HUES6 (cell line): ENCODE results near the gene MYG1.
A peak's percentile ranks its signal among the peaks of the same experiment; 100 is the strongest.

Experiments
- H3K27ac ChIP-seq: 2 replicates; pipeline ENCODE4 v1.7.0; 2013; ENCODE audit warnings: low read depth, mild to moderate bottlenecking, low read length, inconsistent platforms
- H3K27me3 ChIP-seq: 2 replicates; pipeline ENCODE4 v1.6.1; 2013; ENCODE audit warnings: low read length; ENCODE audit not compliant: control insufficient read depth, insufficient read depth
- H3K36me3 ChIP-seq: 2 replicates; pipeline ENCODE4 v1.6.1; 2013; ENCODE audit warnings: low read length; ENCODE audit not compliant: control insufficient read depth, insufficient read depth
- H3K4me1 ChIP-seq: 2 replicates; pipeline ENCODE4 v1.6.1; 2013; ENCODE audit warnings: low read length; ENCODE audit not compliant: control insufficient read depth, insufficient read depth
- H3K4me3 ChIP-seq: 2 replicates; pipeline ENCODE4 v1.5.1; 2013; ENCODE audit warnings: low read depth, low read length
- H3K9ac ChIP-seq: one replicate; pipeline ENCODE4 v1.6.1; 2013; ENCODE audit warnings: mild to moderate bottlenecking, low read length
- H3K9me3 ChIP-seq: 2 replicates; pipeline ENCODE4 v1.6.1; 2013; ENCODE audit warnings: low read depth, low read length; ENCODE audit not compliant: control insufficient read depth, insufficient read depth

Gene MYG1

DNA sequence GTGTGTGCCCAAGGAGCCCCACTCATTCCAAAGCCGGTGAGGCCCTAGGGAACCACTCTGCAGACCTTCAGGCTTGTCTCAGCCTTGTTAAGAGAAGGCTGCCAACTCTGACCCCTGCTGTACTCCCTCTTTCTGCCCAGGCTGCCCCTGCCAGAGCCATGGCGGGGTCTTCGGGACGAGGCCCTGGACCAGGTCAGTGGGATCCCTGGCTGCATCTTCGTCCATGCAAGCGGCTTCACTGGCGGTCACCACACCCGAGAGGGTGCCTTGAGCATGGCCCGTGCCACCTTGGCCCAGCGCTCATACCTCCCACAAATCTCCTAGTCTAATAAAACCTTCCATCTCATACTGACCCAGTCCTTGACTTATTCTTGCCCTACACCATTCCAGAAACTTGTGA, 7.3 kb downstream of the MYG1 start:
- Histone ChIP-seq H3K27ac (no peak overlapping the region), H3K9me3 (no peaks in the 10 kb centered on the region), H3K4me3 (no peak overlapping the region), H3K9ac (no peak overlapping the region), H3K27me3 (no peaks in the 10 kb centered on the region), H3K36me3 (peaks cover 75% of the 10 kb centered on the region), H3K4me1 (no peaks in the 10 kb centered on the region)

DNA sequence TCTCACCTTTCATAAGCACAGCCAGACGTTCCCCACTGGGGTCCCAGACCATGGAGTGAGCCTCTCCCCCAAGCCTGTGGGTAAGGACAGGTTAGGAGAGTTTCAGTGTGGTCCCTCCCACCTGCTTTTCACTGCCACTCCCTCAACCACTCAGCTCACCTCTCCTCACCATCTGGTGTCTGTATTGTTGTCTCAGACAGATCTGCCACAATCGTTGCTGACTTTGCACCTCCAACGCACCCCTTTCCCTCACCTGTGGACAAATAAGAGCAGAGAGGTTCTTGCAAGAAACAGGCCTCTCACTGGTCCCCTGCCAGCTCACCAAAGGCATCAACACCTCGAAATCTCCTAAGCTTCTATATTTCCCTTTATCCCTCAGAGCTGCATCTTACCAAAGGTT, 8.8 kb downstream of the MYG1 start:
- Histone ChIP-seq H3K9ac (no peak overlapping the region), H3K27ac (no peak overlapping the region), H3K27me3 (no peaks in the 10 kb centered on the region), H3K36me3 (peaks cover 64% of the 10 kb centered on the region), H3K9me3 (no peaks in the 10 kb centered on the region), H3K4me1 (no peaks in the 10 kb centered on the region), H3K4me3 (no peak overlapping the region)

DNA sequence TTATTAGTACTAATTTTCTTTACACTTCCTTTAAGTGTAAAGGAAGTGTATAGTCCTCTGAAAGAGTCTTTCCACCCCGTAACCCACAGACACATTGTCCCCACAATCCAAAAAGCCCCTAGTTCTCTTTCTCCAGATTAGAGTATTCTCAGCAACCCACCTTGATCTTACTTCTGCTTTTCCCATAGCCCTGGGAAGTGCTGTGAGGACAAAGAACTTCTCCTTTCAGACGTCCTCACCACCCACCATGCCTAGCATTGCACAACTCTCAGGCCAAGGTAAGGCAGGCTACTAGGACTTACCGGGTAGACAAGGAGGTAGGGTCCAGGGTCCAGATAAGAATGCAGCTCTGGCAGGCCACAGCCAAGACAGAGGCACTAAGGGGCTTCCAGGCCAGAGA, 14.5 kb downstream of the MYG1 start:
- Histone ChIP-seq H3K27ac (no peak overlapping the region), H3K9ac (no peak overlapping the region), H3K4me1 (no peaks in the 10 kb centered on the region), H3K27me3 (no peaks in the 10 kb centered on the region), H3K36me3 (peaks cover 65% of the 10 kb centered on the region), H3K4me3 (no peak overlapping the region), H3K9me3 (no peaks in the 10 kb centered on the region)

DNA sequence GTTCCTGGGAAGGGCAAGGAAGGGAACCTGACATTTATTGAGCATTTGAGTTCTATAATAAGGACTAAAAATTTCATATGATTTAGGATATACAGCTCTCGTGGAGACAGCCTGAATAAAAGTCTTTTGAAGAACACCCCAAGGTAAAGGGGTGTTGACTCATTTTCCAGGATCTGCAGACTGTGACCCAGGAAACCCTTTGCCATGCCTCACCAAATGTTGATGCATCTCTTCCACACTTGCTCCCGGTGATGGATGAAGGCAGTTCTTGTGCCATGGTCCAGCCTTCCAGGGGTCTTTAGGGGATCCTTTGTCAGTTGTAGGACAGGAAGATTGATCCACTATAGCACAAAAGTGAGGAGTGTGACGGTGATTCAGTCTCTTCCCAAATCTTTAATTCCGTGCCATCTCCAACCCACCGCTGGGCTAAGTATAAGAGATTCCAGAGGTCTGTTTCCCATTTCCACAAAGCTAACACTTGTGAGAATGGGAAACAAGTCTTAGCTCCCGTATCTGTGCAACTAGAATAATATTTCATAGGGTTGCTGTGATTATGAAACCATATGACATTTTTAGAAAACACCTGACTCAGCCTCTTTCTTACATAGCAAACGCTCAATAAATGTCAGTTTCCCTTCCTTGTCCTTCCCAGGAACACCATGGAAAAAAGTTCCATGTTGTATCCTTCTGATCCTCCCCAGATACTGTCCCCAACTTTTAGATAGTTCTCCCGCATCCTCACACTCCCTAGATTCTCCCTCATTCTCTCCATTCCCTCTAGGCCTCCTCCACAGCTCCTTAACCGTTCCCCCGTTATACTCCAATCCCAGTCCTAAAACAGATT, 21.1 kb downstream of the MYG1 start:
- Histone ChIP-seq H3K27ac (no peak overlapping the region), H3K9me3 (no peaks in the 10 kb centered on the region), H3K36me3 (peaks cover 32% of the 10 kb centered on the region), H3K9ac (peak overlapping the region; percentile 94), H3K4me3 (peak overlapping the region; percentile 97), H3K4me1 (peaks cover 15% of the 10 kb centered on the region), H3K27me3 (peaks cover 5% of the 10 kb centered on the region; the same call in 1 of the 2 replicates)

DNA sequence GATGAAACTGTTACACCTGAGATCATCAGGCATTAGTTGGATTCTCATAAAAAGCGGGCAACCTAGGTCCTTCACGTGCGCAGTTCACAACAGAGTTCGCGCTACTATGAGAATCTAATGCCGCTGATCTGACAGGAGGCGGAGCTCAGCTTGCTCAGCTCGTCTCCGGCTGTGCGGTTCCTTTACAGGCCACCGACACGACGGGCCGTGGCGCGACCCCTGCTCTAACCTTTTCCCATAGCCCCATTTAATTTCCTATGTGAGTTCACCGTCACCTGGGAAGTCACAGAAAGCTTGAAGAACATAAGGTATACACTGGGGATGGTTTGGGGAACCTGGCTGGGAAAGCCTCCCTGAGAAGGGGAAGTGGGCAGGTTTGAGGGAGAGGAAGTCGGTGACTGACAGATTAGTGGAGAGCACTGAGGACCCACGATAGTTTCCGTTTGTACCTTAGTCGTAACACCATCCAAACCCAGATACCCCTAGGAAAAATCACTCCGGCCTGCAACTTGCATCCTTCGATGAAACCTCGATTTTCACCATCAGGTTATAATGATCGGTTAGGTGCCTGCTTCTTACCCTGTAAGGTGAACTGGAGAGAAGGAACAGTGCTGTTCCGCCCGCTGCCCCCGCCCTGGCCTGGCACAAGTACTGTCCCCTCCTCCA, 24.8 kb downstream of the MYG1 start:
- peak overlapping the region; percentile 91; the same call in 1 of the 2 replicates for H3K27ac ChIP-seq
- H3K4me1 ChIP-seq = peaks cover 35% of the 10 kb centered on the region

DNA sequence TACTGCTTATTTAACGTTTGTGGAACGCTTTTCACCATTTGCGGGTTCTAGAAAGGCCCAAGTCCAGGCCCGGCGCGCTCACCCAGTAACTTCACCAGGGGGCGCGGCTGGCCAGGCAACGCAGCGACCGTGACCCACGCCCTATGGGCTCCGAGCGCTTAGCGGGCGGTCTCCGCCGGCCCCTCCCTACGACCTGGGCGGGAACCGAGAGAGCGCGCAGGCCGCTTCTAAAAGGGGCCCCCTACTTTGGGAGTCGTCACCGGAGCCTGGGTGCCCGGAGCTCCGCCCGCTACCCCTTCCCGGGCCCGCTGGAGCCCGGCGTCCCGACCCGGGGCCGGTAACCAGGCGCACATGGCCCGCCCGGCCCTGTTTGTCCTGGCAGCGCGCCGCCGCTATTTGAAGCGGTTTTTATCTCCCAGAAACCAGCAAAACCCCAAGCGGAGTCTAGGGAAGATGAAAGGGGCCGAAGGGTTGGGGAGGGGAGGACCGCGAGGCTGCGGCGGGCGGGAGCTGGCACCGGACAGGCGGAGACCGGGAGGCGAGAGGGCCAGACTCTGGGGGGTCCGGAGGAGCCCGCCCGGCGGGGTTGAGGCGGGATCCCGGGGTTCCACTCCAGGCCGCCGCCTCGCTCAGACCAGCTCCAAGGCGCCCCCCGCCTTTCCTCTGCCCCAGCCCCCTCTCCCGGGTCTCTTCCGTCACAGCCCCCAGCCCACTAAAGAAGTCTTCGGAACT, 25.4 kb downstream of the MYG1 start:
- H3K4me1 ChIP-seq = peaks cover 35% of the 10 kb centered on the region
- peak overlapping the region; percentile 91; the same call in 1 of the 2 replicates for H3K27ac ChIP-seq
- H3K36me3 ChIP-seq = peaks cover 6% of the 10 kb centered on the region
- H3K27me3 ChIP-seq = peaks cover 36% of the 10 kb centered on the region
- H3K4me3 ChIP-seq = peak overlapping the region; percentile 52
- H3K9me3 ChIP-seq = no peaks in the 10 kb centered on the region
- peak overlapping the region; percentile 83 for H3K9ac ChIP-seq

More for the DNA sequence above, 24.8 kb downstream of the MYG1 start:
- H3K27me3 ChIP-seq = peaks cover 34% of the 10 kb centered on the region
- no peaks in the 10 kb centered on the region for H3K9me3 ChIP-seq
- H3K36me3 ChIP-seq = peaks cover 6% of the 10 kb centered on the region
- peak overlapping the region; percentile 83 for H3K9ac ChIP-seq
- H3K4me3 ChIP-seq = peak overlapping the region; percentile 52

DNA sequence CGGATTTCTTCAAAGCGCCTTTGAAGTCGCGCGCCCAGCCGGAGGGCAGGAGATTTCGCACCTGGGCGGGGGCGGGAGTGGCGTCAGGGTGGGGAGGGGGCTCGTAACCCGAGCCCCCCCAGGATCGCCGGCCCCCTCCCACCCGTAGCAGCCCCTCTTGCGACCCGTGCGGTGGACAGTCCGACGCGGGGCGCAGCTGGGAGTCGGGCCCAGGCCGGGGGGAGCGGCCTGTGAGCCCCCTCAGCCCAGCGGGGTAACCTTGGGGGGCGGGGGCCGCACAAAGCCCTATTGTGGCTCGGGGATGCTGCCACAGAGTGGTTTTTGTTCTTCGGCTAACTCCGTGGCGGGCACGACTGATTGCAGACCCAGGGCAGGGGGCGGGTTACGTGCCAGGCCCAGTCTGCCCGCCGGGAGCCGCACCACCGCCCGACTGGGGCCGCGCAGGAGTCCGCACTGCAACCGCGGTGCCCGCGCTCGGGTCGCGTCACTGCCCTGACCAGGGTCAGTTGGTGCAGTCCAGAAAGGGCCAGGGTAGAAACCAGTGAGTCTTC, 26.1 kb downstream of the MYG1 start:
- Histone ChIP-seq H3K27ac (peak overlapping the region; percentile 91; the same call in 1 of the 2 replicates), H3K9ac (peak overlapping the region; percentile 83), H3K4me1 (peaks cover 35% of the 10 kb centered on the region), H3K4me3 (peak overlapping the region; percentile 52), H3K36me3 (no peaks in the 10 kb centered on the region), H3K9me3 (no peaks in the 10 kb centered on the region), H3K27me3 (peaks cover 36% of the 10 kb centered on the region)

DNA sequence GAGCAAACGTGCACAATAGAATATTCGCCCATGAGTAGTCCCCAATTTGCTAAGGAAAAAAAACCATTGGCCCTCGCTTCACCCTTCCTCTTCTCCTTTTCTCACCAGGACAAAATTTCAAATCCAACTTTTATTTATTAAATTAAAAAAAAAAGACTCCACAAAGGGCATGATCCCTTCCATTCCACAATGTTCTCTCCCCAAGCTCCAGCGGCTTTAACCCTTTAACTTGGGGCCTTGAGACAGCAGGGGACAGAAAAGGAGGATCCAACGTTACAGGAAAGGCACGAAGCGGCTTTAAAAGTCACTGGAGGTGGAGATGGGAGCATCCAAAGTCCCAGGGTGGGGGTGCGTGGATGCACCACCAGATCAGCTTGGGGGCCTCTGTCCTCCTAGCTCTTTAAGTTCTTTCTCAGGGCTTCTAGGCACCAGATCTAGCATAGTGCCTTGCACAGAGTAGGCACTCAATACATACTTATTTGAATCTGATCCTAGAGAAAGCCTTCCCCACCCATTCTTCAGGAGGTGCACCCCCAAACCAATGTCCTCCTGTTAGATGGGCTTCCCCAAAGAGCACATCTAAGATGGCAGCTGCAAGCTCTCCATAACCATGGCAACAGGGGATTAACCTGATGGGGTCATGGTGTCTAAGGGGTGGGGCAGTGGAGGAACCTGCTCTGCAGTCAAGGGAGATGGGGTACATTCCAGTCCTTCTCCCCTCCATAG, 27.1 kb downstream of the MYG1 start:
- Histone ChIP-seq H3K4me1 (peaks cover 35% of the 10 kb centered on the region), H3K9me3 (no peaks in the 10 kb centered on the region), H3K27me3 (peaks cover 36% of the 10 kb centered on the region), H3K36me3 (no peaks in the 10 kb centered on the region), H3K9ac (no peak overlapping the region), H3K4me3 (peak overlapping the region; percentile 52; the same call in 1 of the 2 replicates), H3K27ac (no peak overlapping the region)

DNA sequence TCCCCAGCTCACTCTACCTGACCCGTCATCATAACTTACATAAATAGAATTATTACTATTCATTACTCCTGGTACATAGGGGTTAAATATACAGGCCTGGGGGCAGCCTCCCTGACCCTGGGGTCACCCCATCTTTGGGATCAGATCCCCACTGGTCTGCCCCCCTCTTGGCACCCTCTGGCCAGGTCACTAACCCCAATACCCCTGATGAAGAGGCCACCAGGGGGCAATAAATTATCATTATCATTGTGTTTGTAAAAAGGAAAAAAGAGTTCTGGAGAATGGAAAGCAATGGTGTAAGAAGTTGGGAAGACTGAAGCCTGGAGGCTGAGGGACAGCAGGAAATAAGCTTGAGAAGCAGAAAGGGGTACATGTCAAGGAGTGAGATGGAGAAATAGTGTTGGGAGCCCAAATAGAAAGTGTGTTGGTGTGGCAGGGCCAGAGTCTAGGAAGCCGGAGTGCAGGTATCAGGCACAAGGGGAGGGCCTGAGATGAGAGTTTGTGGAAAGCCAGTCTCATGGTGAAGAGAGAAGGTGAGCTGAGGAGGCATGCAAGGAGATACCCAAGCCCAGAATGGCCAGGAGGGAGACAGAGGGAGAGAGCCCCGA, 28.0 kb downstream of the MYG1 start:
- no peaks in the 10 kb centered on the region for H3K9me3 ChIP-seq
- no peak overlapping the region for H3K27ac ChIP-seq
- no peak overlapping the region for H3K4me3 ChIP-seq
- H3K4me1 ChIP-seq = peaks cover 32% of the 10 kb centered on the region
- H3K27me3 ChIP-seq = peaks cover 36% of the 10 kb centered on the region
- H3K9ac ChIP-seq = no peak overlapping the region
- H3K36me3 ChIP-seq = no peaks in the 10 kb centered on the region

DNA sequence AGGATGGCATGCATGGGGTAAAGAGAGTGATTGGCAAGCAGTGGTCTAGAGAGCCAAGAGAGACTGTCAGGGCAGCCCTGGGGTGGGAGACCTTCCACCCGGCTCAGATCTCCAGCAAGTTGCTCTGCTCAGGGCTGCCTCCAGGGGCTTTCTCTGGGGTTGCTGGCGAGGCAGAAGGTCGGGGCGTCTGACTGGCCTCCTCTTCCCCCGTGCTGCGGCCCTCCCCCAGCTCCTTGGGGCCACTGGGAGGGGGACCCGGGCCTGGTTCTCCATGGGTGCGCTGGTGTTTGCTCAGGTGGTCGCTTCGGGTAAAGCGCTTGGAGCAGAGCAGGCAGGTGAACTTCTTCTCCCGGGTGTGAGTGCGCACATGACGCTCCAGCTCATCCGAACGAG, 28.5 kb downstream of the MYG1 start:
- Histone ChIP-seq H3K36me3 (no peaks in the 10 kb centered on the region), H3K4me1 (peaks cover 32% of the 10 kb centered on the region), H3K27me3 (peaks cover 36% of the 10 kb centered on the region), H3K9ac (no peak overlapping the region), H3K27ac (no peak overlapping the region), H3K4me3 (no peak overlapping the region), H3K9me3 (no peaks in the 10 kb centered on the region)
